Activated CD8-positive, alpha-beta memory T cell treated with anti-CD3 and anti-CD28 coated beads, Interleukin-2, amount 10 ng/mL, durations not matched to agents 7 days and 5 days (primary cell): ENCODE measurements around the gene NEU2. TPM values are rescaled to one million over a fixed set of nuclear protein-coding genes. Genes with fewer than 3 reads are reported as not detected.
"Not testable (repeated sequence)": the region's sequence is repeated elsewhere in the genome, so short reads cannot be mapped to it uniquely, and the experiment has no call there.

Experiments used
- ATAC-seq: fragments of 150-1000 bp; cut with Tn5 transposase; one replicate; pipeline ENCODE4 v1.10.0; 2021; ENCODE audit warnings: moderate library complexity
- CTCF ChIA-PET: fragments of 350-600 bp; sonication (Branson Sonifier 250); formaldehyde crosslinking; loops from one replicate; lab custom pipeline; 2021; ENCODE audit warnings: antibody characterized with exemption; lab: Charles Lee
- DNase-seq: peaks from one replicate; pipeline ENCODE4 v3.0.0-alpha.2; 2020
- H3K27ac Mint-ChIP-seq: one replicate; pipeline ENCODE4 v1.8.0; 2021; ENCODE audit warnings: mild to moderate bottlenecking, mixed read lengths
- H3K27me3 Mint-ChIP-seq: one replicate; pipeline ENCODE4 v1.8.0; 2021; ENCODE audit warnings: mixed read lengths
- H3K36me3 Mint-ChIP-seq: one replicate; pipeline ENCODE4 v1.8.0; 2021; ENCODE audit warnings: mild to moderate bottlenecking, mixed read lengths
- H3K4me1 Mint-ChIP-seq: one replicate; pipeline ENCODE4 v1.8.0; 2021; ENCODE audit warnings: mixed read lengths
- H3K4me3 Mint-ChIP-seq: one replicate; pipeline ENCODE4 v1.8.0; 2021; ENCODE audit warnings: mild to moderate bottlenecking, moderate library complexity, mixed read lengths
- H3K9me3 Mint-ChIP-seq: one replicate; pipeline ENCODE4 v1.8.0; 2022; ENCODE audit warnings: low read depth, mixed read lengths
- total RNA-seq, 2 experiments: library from RNA; stranded (reverse); gene quantifications; one replicate each; pipeline ENCODE4 v1.2.3, GENCODE V29; 2021

NEU2 gene
- total RNA-seq, 2 experiments from 2014 or later, result not detected

- no peak overlapping the region for H3K27ac Mint-ChIP-seq
- ATAC-seq (no peak), DNase-seq (no peak)
- H3K27me3 Mint-ChIP-seq, result peaks cover 2% of the 10 kb centered on the region
- no peaks in the 10 kb centered on the region for H3K9me3 Mint-ChIP-seq
- no peak overlapping the region for H3K4me3 Mint-ChIP-seq
- CTCF ChIA-PET, result no interaction called here
- no peaks in the 10 kb centered on the region for H3K36me3 Mint-ChIP-seq
- no peaks in the 10 kb centered on the region for H3K4me1 Mint-ChIP-seq
Measured at GRCh38 chr2:233013650-233014049, 18.8 kb upstream of the NEU2 start.

- ATAC-seq (no peak), DNase-seq (peak; percentile 5)
- peaks cover 2% of the 10 kb centered on the region for H3K27me3 Mint-ChIP-seq
- H3K4me3 Mint-ChIP-seq, result no peak overlapping the region
- H3K36me3 Mint-ChIP-seq, result no peaks in the 10 kb centered on the region
- H3K9me3 Mint-ChIP-seq, result no peaks in the 10 kb centered on the region
- CTCF ChIA-PET, result no interaction called here
- H3K27ac Mint-ChIP-seq, result no peak overlapping the region
- H3K4me1 Mint-ChIP-seq, result no peaks in the 10 kb centered on the region
Measured at GRCh38 chr2:233015019-233015645, 17.3 kb upstream of the NEU2 start.

GRCh38 chr2:233017947-233018346 is 14.5 kb upstream of the NEU2 start:
- H3K36me3 Mint-ChIP-seq, result no peaks in the 10 kb centered on the region
- H3K4me1 Mint-ChIP-seq, result no peaks in the 10 kb centered on the region
- H3K9me3 Mint-ChIP-seq, result no peaks in the 10 kb centered on the region
- ATAC-seq, result no peak
- no peak for DNase-seq
- no peak overlapping the region for H3K27ac Mint-ChIP-seq
- CTCF ChIA-PET, result no interaction called here
- H3K4me3 Mint-ChIP-seq, result no peak overlapping the region
- H3K27me3 Mint-ChIP-seq, result peaks cover 2% of the 10 kb centered on the region

GRCh38 chr2:233019610-233020009 is 12.9 kb upstream of the NEU2 start:
- H3K27me3 Mint-ChIP-seq, ATAC-seq, H3K27ac Mint-ChIP-seq, H3K4me3 Mint-ChIP-seq, H3K36me3 Mint-ChIP-seq, CTCF ChIA-PET, H3K4me1 Mint-ChIP-seq, H3K9me3 Mint-ChIP-seq, DNase-seq: not testable (repeated sequence)

- no peaks in the 10 kb centered on the region for H3K4me1 Mint-ChIP-seq
- CTCF ChIA-PET, result interaction anchor here (1.2 kb wide), 1 partner anchor 8 kb away, joined by 3 read pairs; no protein-coding TSS in a partner anchor
- DNase-seq (no peak), ATAC-seq (no peak)
- H3K27ac Mint-ChIP-seq, result no peak overlapping the region
- H3K4me3 Mint-ChIP-seq, result no peak overlapping the region
- H3K9me3 Mint-ChIP-seq, result no peaks in the 10 kb centered on the region
- no peaks in the 10 kb centered on the region for H3K36me3 Mint-ChIP-seq
- peaks cover 2% of the 10 kb centered on the region for H3K27me3 Mint-ChIP-seq
Measured at GRCh38 chr2:233020454-233020853, 12.0 kb upstream of the NEU2 start.

GRCh38 chr2:233021771-233022170 is 10.7 kb upstream of the NEU2 start:
- ATAC-seq (peak; percentile 23), DNase-seq (no peak)
- no peaks in the 10 kb centered on the region for H3K9me3 Mint-ChIP-seq
- no peaks in the 10 kb centered on the region for H3K36me3 Mint-ChIP-seq
- CTCF ChIA-PET, result no interaction called here
- H3K4me3 Mint-ChIP-seq, result no peak overlapping the region
- no peaks in the 10 kb centered on the region for H3K27me3 Mint-ChIP-seq
- H3K27ac Mint-ChIP-seq, result no peak overlapping the region
- H3K4me1 Mint-ChIP-seq, result no peaks in the 10 kb centered on the region

GRCh38 chr2:233022561-233022960 is 9.9 kb upstream of the NEU2 start:
- CTCF ChIA-PET, result no interaction called here
- Mint-ChIP-seq H3K4me3 (no peak overlapping the region), H3K27me3 (no peaks in the 10 kb centered on the region), H3K27ac (no peak overlapping the region), H3K36me3 (no peaks in the 10 kb centered on the region), H3K4me1 (no peaks in the 10 kb centered on the region), H3K9me3 (no peaks in the 10 kb centered on the region)
- DNase-seq (no peak), ATAC-seq (no peak)

- CTCF ChIA-PET, result no interaction called here
- no peaks in the 10 kb centered on the region for H3K36me3 Mint-ChIP-seq
- no peaks in the 10 kb centered on the region for H3K4me1 Mint-ChIP-seq
- DNase-seq (no peak), ATAC-seq (no peak)
- H3K9me3 Mint-ChIP-seq, result no peaks in the 10 kb centered on the region
- H3K4me3 Mint-ChIP-seq, result no peak overlapping the region
- no peak overlapping the region for H3K27ac Mint-ChIP-seq
- peaks cover 3% of the 10 kb centered on the region for H3K27me3 Mint-ChIP-seq
Measured at GRCh38 chr2:233023007-233023760, 9.3 kb upstream of the NEU2 start.

GRCh38 chr2:233023761-233024410 is 8.6 kb upstream of the NEU2 start:
- Mint-ChIP-seq H3K4me3 (no peak overlapping the region), H3K9me3 (no peaks in the 10 kb centered on the region), H3K27me3 (peaks cover 4% of the 10 kb centered on the region), H3K27ac (no peak overlapping the region), H3K4me1 (no peaks in the 10 kb centered on the region), H3K36me3 (no peaks in the 10 kb centered on the region)
- CTCF ChIA-PET, result no interaction called here
- ATAC-seq (no peak), DNase-seq (no peak)

GRCh38 chr2:233025706-233026105 is 6.8 kb upstream of the NEU2 start:
- Mint-ChIP-seq H3K27me3 (peaks cover 4% of the 10 kb centered on the region), H3K27ac (no peak overlapping the region), H3K36me3 (no peaks in the 10 kb centered on the region), H3K9me3 (no peaks in the 10 kb centered on the region), H3K4me1 (no peaks in the 10 kb centered on the region), H3K4me3 (no peak overlapping the region)
- ATAC-seq (no peak), DNase-seq (no peak)
- CTCF ChIA-PET, result no interaction called here

GRCh38 chr2:233026198-233026813 is 6.2 kb upstream of the NEU2 start:
- Mint-ChIP-seq H3K4me1 (no peaks in the 10 kb centered on the region), H3K27ac (no peak overlapping the region), H3K4me3 (no peak overlapping the region), H3K9me3 (no peaks in the 10 kb centered on the region), H3K27me3 (peaks cover 4% of the 10 kb centered on the region), H3K36me3 (no peaks in the 10 kb centered on the region)
- no peak for DNase-seq
- CTCF ChIA-PET, result no interaction called here
- ATAC-seq, result no peak

GRCh38 chr2:233029321-233029720 is 3.2 kb upstream of the NEU2 start:
- CTCF ChIA-PET, result interaction anchor here (0.6 to 2.0 kb wide), 11 partner anchors 9 to 270 kb away, joined by 3 to 9 read pairs (median 3); partner anchors contain the start of gene INPP5D
- Mint-ChIP-seq H3K4me1 (no peaks in the 10 kb centered on the region), H3K27me3 (peaks cover 4% of the 10 kb centered on the region), H3K36me3 (no peaks in the 10 kb centered on the region), H3K27ac (no peak overlapping the region), H3K9me3 (no peaks in the 10 kb centered on the region), H3K4me3 (no peak overlapping the region)
- DNase-seq, result no peak
- no peak for ATAC-seq
